ENCODE data around the gene SLC25A48.

Gene SLC25A48

DNA sequence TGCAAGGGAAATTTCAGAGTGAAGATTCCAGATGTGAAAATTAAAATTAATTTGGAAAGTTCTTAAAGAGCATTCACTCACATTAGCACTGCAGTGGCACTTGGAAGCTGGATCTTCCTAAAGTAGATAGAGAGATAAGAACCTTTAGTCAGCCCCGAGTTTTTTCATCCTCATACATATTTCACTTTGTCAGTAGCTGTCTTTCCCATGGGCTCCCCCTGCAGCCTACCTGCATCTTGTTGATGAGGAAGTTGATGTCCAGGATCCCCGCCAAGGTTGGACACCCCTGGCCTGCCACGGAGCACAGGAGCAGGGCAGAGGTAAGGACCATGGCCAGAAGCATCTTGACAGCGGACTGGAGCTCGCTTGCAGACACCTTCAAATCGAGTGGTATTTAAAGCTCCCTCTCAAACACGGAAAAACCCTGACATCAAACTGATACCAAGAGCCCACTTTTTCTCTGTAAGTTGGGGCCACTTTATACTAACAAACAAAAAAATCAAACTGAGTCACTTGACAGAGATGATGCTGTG is 61.1 kb downstream of the SLC25A48 start, which contains the start of gene IL9:
IL9 (minus strand) TSS at position 368 of the 533 bp plus-strand sequence; CDS start at position 343, 25 bp downstream.
- no peaks in the 10 kb centered on the region for H3K4me1 ChIP-seq

DNA sequence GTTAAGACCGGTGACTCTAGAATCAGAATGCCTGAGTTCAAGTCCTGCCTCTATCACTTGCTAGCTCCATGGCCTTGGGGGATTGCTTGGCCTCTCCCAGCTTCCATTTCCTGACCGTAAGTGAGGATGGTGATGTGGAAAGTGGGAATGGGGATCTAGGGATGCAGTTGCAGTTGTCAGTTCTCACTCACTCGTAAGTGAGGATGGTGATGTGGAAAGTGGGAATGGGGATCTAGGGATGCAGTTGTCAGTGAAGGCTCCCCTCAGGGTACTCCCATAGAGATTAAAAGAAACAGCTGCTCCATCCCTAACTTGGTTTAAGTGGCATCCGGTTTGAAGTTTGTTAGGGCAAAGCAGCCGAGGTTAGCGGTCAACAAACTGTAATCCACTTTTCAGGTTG is 64.2 kb downstream of the SLC25A48 start:
- Histone ChIP-seq H3K4me3 (no peak overlapping the region), H3K36me3 (no peaks in the 10 kb centered on the region), H3K27ac (no peak overlapping the region), H3K9me3 (no peaks in the 10 kb centered on the region), H3K27me3 (peaks cover 0 to 27% of the 10 kb centered on the region in 2 donors), H3K4me1 (no peaks in the 10 kb centered on the region)
- no peak for DNase-seq
- TF ChIP-seq, protein P1, sequence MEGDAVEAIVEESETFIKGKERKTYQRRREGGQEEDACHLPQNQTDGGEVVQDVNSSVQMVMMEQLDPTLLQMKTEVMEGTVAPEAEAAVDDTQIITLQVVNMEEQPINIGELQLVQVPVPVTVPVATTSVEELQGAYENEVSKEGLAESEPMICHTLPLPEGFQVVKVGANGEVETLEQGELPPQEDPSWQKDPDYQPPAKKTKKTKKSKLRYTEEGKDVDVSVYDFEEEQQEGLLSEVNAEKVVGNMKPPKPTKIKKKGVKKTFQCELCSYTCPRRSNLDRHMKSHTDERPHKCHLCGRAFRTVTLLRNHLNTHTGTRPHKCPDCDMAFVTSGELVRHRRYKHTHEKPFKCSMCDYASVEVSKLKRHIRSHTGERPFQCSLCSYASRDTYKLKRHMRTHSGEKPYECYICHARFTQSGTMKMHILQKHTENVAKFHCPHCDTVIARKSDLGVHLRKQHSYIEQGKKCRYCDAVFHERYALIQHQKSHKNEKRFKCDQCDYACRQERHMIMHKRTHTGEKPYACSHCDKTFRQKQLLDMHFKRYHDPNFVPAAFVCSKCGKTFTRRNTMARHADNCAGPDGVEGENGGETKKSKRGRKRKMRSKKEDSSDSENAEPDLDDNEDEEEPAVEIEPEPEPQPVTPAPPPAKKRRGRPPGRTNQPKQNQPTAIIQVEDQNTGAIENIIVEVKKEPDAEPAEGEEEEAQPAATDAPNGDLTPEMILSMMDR (IDR thresholded peaks at IDR 0.05) = no peak
- intact Hi-C loops (cut with DNase I; ENCODE audit: low total_unique reads) = no loop called here

More for the DNA sequence above, 61.1 kb downstream of the SLC25A48 start, which contains the start of gene IL9:
- TF ChIP-seq, protein P1 (IDR thresholded peaks at IDR 0.05) = no peak
- H3K36me3 ChIP-seq = no peaks in the 10 kb centered on the region
- intact Hi-C loops (cut with DNase I; ENCODE audit: low total_unique reads) = no loop called here
- H3K27me3 ChIP-seq = peaks cover 0 to 25% of the 10 kb centered on the region in 2 donors
- no peak within 1 kb of the TSS for H3K27ac ChIP-seq
- H3K9me3 ChIP-seq = no peaks in the 10 kb centered on the region
- DNase-seq = no peak
- H3K4me3 ChIP-seq = no peak within 1 kb of the TSS

DNA sequence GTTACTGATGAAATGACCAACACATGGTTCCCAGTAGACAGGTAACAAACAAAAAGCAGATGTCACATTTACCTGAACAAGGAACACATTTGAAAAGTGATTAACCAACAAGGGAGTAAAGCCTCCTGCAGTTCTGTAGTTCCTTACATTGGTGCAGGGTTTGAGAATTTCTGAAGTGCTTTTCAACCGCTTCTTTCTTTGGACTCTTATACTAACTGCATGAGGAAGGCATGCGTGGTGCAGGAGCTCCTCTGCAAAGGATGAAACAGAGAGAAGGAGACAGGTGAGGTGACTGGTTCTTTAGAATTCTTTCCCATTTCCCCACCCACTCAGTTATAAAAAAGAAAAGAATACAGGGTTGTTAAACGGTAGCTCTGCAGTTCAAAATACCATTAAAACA is 65.8 kb downstream of the SLC25A48 start:
- H3K4me3 ChIP-seq = no peak overlapping the region
- no peak for DNase-seq

DNA sequence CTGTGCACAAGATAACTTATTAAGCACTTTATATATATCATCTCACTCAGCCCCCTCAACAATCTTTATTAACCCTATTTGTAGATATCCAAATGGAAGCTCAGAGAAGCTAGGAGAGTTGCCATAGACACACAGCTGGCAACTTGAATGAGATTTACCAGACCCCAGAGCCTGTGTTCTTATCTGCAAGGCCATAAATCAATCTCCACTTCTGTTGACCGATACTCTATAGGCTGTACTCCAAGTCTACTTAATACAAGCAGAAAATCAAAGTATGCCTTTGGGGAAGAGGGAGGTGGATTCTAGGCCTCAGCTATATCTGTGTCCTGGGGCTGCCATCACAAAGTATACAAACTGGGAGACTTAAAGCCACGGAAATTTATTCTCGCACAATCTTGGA is 67.2 kb downstream of the SLC25A48 start:
- Histone ChIP-seq H3K9me3 (no peaks in the 10 kb centered on the region), H3K36me3 (no peaks in the 10 kb centered on the region), H3K4me1 (no peaks in the 10 kb centered on the region), H3K4me3 (no peak overlapping the region), H3K27ac (no peak overlapping the region), H3K27me3 (peaks cover 0 to 26% of the 10 kb centered on the region in 2 donors)
- TF ChIP-seq, protein P1 (IDR thresholded peaks at IDR 0.05) = no peak
- intact Hi-C loops (cut with DNase I; ENCODE audit: low total_unique reads) = no loop called here
- no peak for DNase-seq

More for the DNA sequence above, 65.8 kb downstream of the SLC25A48 start:
- TF ChIP-seq, protein P1 (IDR thresholded peaks at IDR 0.05) = no peak
- peaks cover 0 to 25% of the 10 kb centered on the region in 2 donors for H3K27me3 ChIP-seq
- no peak overlapping the region for H3K27ac ChIP-seq
- H3K4me1 ChIP-seq = no peaks in the 10 kb centered on the region
- H3K36me3 ChIP-seq = no peaks in the 10 kb centered on the region
- intact Hi-C loops (cut with DNase I; ENCODE audit: low total_unique reads) = no loop called here
- no peaks in the 10 kb centered on the region for H3K9me3 ChIP-seq

DNA sequence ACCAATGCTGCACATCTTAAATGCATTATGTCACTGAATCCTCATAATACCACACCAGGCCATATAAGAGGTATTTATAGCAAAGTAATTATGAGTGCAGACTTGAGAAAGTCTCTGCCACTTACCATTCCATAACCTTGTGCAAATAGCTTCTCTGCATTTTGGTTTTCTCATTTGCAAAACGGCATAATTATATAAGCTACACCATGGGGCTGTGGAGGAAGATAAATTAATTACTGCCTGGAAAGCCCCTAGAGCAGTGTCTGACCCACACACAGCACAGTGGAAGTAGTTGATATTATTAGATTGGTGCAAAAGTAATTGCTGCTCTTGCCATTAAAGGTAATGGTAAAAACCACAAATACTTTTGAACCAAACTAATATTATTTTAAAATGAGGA is 70.7 kb downstream of the SLC25A48 start:
- Histone ChIP-seq H3K27ac (no peak overlapping the region), H3K4me1 (no peaks in the 10 kb centered on the region), H3K9me3 (no peaks in the 10 kb centered on the region), H3K27me3 (peaks cover 0 to 40% of the 10 kb centered on the region in 2 donors), H3K4me3 (no peak overlapping the region), H3K36me3 (no peaks in the 10 kb centered on the region)
- TF ChIP-seq, protein P1 (IDR thresholded peaks at IDR 0.05) = no peak
- intact Hi-C loops (cut with DNase I; ENCODE audit: low total_unique reads) = no loop called here
- DNase-seq = no peak
